Pancreas (tissue), 10 donors: ENCODE results near the gene LRRC49. TPM values are rescaled to one million over a fixed set of nuclear protein-coding genes. Genes with fewer than 3 reads are reported as not detected.

ENCODE experiments used
- ATAC-seq, 4 donors: fragments of 200-7000 bp; cut with Tn5 transposase; one replicate each; pipeline versions ENCODE4 v1.8.0 to v1.9.1; 2020; ENCODE audit warnings: mild to moderate bottlenecking in 4 of 4, moderate library complexity in 4 of 4
- DNase-seq, 6 donors: peaks; one replicate each; pipeline ENCODE4 v3.0.0-alpha.2; 2020
- FAIRE-seq: peaks from 2 replicates; lab custom pipeline; 2012; peaks lifted over from hg19 to GRCh38; lab: Jason Lieb, UNC
- H3K27ac ChIP-seq, 4 donors: fragments of 200-600 bp; sonication (generic); 1 replicate in 3 of 4; 2 replicates in 1 of 4; pipeline versions ENCODE4 v1.5.0 to v1.8.0; 2020
- H3K27me3 ChIP-seq, 4 donors: fragments of 200-600 bp; one replicate each; pipeline ENCODE4 v1.8.0; 2021
- H3K36me3 ChIP-seq, 3 donors: fragments of 200-600 bp; sonication (generic) in 1 of 3; one replicate each; pipeline versions ENCODE4 v1.5.0 to v1.8.0; 2020 to 2021
- H3K4me1 ChIP-seq, 3 donors: fragments of 200-600 bp; one replicate each; pipeline ENCODE4 v1.8.0; 2021
- H3K4me3 ChIP-seq, 4 donors: fragments of 200-600 bp; sonication (generic) in 2 of 4; one replicate each; pipeline versions ENCODE4 v1.5.0 to v1.8.0; 2020 to 2021
- H3K9me3 ChIP-seq, 4 donors: fragments of 200-600 bp; one replicate each; pipeline ENCODE4 v1.8.0; 2021
- WGBS, 2 donors: extraction: QIAGEN DNeasy Blood & Tissue Kit; methylation state at CpG; one replicate each; pipeline ENCODE4 v1.1.7; 2013; 5-methylcytosine and 5-hydroxymethylcytosine counted together
- intact Hi-C, 3 donors: fragments of 100-400 bp; cut with DNase I; formaldehyde crosslinking; loops; one replicate each; pipeline versions ENCODE4 v1.11.1 to v1.14.2; 2022
- polyA plus RNA-seq, 2 donors: library from polyadenylated mRNA; stranded (reverse); fragments of 200-250 nt; gene quantifications; one replicate each; pipeline ENCODE4 v1.2.3, GENCODE V29; 2013
- total RNA-seq, 6 donors: library from RNA; stranded (reverse); fragmentation: NEBNext Ultra II Directional in 4 of 6; extraction: Animal tissue kit (Norgen Biotek cat#: 25700) in 4 of 6; gene quantifications; one replicate each; pipeline versions ENCODE4 v1.2.1 to v1.2.4, GENCODE V29; 2021 to 2023
- TF ChIP-seq, protein P1 (sequence below), 4 donors: fragments of 200-600 bp; sonication (generic) in 3 of 4; IDR thresholded peaks; one replicate each; pipeline versions ENCODE4 v1.5.0 to v1.8.0; 2021; ENCODE audit warnings: antibody characterized with exemption in 4 of 4
- donor health status: healthy with polysubstance abuse.
- donor health status: DM: no; HTN: no; CAD: no; lungs with moderate emphysema.
- donor health status: DM: no; HTN: no; CAD: no.
- donor health status: control.
- donor health status: control.
- donor health status: Bipolar disorder and iron deficiency.
- donor health status: DM: yes; HTN: yes; CAD: no.
- donor health status: DM: no; HTN: no; CAD: no.
- donor health status: DM: no; HTN: no; CAD: no.
- donor health status: DM: yes; HTN: yes; CAD: no.

Gene LRRC49
- total and polyA plus RNA-seq, 8 donors, result 1.7 to 6.4 (median 4.0) TPM

DNA sequence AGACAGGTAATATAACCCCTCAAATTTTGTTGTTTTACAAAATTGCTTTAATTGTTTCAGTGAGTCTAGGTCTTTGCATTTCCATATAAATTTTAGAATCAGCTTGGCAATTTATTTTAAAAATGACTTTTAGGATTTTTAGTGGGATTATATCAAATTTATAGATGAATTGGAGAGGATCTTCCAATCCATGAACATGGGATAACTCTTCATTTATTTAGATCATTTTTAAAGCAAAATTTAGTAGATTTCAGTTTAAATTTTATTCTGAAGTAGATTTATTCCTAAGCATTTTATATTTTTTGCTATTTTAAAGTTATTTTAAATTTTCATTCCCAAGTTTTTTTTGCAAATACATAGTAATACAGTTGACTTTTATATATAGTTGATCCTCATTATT is 164.5 kb downstream of the LRRC49 start:
- Histone ChIP-seq H3K9me3 (no peaks in the 10 kb centered on the region), H3K27me3 (no peaks in the 10 kb centered on the region), H3K27ac (no peak overlapping the region), H3K4me3 (no peak overlapping the region), H3K4me1 (no peaks in the 10 kb centered on the region), H3K36me3 (no peaks in the 10 kb centered on the region)
- DNase-seq (no peak), ATAC-seq (no peak), FAIRE-seq (no peak)
- intact Hi-C loops, result no loop called here
- TF ChIP-seq, protein P1, sequence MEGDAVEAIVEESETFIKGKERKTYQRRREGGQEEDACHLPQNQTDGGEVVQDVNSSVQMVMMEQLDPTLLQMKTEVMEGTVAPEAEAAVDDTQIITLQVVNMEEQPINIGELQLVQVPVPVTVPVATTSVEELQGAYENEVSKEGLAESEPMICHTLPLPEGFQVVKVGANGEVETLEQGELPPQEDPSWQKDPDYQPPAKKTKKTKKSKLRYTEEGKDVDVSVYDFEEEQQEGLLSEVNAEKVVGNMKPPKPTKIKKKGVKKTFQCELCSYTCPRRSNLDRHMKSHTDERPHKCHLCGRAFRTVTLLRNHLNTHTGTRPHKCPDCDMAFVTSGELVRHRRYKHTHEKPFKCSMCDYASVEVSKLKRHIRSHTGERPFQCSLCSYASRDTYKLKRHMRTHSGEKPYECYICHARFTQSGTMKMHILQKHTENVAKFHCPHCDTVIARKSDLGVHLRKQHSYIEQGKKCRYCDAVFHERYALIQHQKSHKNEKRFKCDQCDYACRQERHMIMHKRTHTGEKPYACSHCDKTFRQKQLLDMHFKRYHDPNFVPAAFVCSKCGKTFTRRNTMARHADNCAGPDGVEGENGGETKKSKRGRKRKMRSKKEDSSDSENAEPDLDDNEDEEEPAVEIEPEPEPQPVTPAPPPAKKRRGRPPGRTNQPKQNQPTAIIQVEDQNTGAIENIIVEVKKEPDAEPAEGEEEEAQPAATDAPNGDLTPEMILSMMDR (IDR thresholded peaks at IDR 0.05), result no peak

DNA sequence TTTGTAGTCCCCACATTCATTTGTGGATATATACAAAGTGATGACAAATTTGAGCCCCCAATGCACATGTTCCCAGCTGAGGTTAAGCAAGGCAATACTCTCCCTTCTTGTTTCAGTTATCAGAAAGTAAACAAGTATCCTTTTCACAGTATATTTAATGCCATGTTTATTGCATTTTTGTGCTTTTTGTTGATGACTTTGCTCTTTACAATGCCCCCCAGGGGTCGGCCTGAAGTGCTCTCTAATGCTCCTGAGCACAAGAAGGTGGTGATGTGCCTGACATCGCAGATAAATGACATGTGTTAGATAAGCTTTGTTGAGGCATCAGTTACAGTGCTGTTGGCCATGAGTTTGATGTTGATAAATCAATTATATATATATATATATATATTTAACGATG is 165.0 kb downstream of the LRRC49 start:
- no peaks in the 10 kb centered on the region for H3K9me3 ChIP-seq
- 75 to 82% methylated on average over 3 of the region's 3 CpGs for WGBS, 2 donors
- no peaks in the 10 kb centered on the region for H3K27me3 ChIP-seq
- TF ChIP-seq, protein P1 (IDR thresholded peaks at IDR 0.05), result no peak
- ATAC-seq (no peak), DNase-seq (no peak), FAIRE-seq (no peak)
- no peaks in the 10 kb centered on the region for H3K4me1 ChIP-seq
- no peak overlapping the region for H3K27ac ChIP-seq
- no peaks in the 10 kb centered on the region for H3K36me3 ChIP-seq
- intact Hi-C loops, result no loop called here
- H3K4me3 ChIP-seq, result no peak overlapping the region

DNA sequence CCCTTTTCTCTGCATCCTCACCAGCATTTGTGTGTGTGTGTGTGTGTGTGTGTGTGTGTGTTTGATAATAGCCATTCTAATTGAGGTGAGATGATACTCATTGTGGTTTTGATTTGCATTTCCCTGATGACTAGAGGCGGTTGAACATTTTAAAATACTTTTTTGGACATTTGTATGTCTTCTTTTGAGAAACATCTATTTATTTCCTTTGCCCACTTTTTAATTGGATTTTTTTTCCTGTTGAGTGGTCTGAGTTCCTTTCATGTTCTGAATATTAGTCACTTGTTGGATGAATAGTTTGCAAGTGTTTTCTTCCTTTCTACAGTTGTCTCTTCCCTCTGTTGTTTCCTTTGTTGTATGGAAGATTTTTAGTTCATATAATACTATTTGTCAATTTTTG is 168.4 kb downstream of the LRRC49 start:
- Histone ChIP-seq H3K4me3 (no peak overlapping the region), H3K9me3 (no peaks in the 10 kb centered on the region), H3K36me3 (no peaks in the 10 kb centered on the region), H3K4me1 (no peaks in the 10 kb centered on the region), H3K27me3 (no peaks in the 10 kb centered on the region), H3K27ac (no peak overlapping the region)
- intact Hi-C loops, result no loop called here
- 48 to 62% methylated on average over 1 of the region's 1 CpG for WGBS, 2 donors
- TF ChIP-seq, protein P1 (IDR thresholded peaks at IDR 0.05), result no peak
- ATAC-seq (no peak), FAIRE-seq (no peak), DNase-seq (no peak)

DNA sequence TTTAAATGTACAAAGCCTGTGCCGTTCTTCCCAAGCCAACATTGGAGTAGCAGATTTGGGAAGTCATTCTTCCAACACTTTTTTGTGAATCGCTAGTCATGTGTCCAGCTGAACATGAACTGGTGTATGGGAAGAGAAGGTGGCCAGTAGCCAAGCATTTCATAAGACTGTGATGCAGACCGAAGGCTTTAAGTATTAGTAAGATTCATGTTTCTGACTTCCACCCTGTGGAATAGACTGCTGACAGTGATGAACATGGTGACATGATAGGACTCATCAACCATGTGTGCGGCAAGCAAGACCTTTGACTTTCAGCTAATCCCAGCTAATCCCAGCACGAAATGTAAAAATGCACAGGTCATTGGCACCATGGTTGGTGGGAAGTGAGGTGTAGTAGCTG is 174.4 kb downstream of the LRRC49 start:
- H3K27ac ChIP-seq, result no peak overlapping the region
- FAIRE-seq (no peak), DNase-seq (peak in 1 of 6 donors; percentile 20), ATAC-seq (peak in 2 of 4 donors; percentile 25 to 27)
- intact Hi-C loops, result no loop called here
- no peak overlapping the region for H3K4me3 ChIP-seq
- 76 to 81% methylated on average over 5 of the region's 5 CpGs for WGBS, 2 donors
- H3K4me1 ChIP-seq, result no peaks in the 10 kb centered on the region
- no peaks in the 10 kb centered on the region for H3K9me3 ChIP-seq
- TF ChIP-seq, protein P1 (IDR thresholded peaks at IDR 0.05), result no peak
- no peaks in the 10 kb centered on the region for H3K27me3 ChIP-seq
- no peaks in the 10 kb centered on the region for H3K36me3 ChIP-seq

DNA sequence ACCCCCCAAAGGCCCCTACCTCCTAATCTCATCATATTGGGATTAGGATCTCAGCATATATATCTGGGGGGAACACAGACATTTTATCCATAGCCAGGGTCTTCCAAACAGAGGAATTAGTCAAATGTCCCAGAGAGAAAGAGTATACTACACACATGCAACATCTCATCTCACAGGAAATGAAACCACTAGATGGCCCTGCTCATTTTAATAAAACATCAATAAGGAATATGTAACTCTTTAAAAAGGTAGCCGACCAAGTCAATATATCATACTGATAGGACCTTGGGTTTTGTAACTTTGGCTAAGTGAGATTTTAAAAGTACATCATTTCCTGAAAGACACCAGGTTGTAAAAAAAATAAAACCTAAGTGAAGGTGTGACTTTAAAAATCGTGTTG is 177.1 kb downstream of the LRRC49 start:
- H3K36me3 ChIP-seq, result no peaks in the 10 kb centered on the region
- ATAC-seq, result peak in 2 of 4 donors; percentile 27 to 52
- no peaks in the 10 kb centered on the region for H3K9me3 ChIP-seq
- no peaks in the 10 kb centered on the region for H3K27me3 ChIP-seq
- FAIRE-seq, result no peak
- intact Hi-C loops, result no loop called here
- 28 to 32% methylated on average over 2 of the region's 2 CpGs for WGBS, 2 donors
- H3K4me1 ChIP-seq, result no peaks in the 10 kb centered on the region
- no peak overlapping the region for H3K4me3 ChIP-seq
- no peak overlapping the region for H3K27ac ChIP-seq
- DNase-seq, result no peak
- TF ChIP-seq, protein P1 (IDR thresholded peaks at IDR 0.05), result no peak
